HG03095 (cell line): ENCODE measurements around the gene SFTPB.

Experiments
- ATAC-seq: cut with Tn5 transposase; IDR thresholded peaks from one replicate; pipeline ENCODE4 v1.9.1; 2021; ENCODE audit warnings: moderate library complexity; ENCODE audit not compliant: unreplicated experiment

The SFTPB gene

DNA sequence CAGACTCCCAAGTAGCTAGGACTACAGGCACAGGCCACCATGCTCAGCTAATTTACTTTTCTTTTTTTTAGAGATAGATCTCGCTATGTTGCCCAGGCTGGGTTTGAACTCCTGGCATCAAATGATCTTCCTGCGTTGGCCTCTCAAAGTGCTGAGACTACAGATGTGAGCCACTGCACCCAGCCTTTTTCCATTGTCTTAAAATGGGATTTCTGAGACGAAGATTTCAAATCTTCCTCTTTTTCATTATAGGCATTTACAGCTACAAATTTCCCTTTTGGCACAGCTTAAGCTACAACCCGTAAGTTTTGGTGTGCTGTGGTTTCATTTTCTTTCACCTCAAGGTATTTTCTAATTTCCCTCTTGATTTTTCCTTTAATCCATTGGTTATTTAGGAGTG lies 34.8 kb upstream of the SFTPB start:
- ATAC-seq = no peak

DNA sequence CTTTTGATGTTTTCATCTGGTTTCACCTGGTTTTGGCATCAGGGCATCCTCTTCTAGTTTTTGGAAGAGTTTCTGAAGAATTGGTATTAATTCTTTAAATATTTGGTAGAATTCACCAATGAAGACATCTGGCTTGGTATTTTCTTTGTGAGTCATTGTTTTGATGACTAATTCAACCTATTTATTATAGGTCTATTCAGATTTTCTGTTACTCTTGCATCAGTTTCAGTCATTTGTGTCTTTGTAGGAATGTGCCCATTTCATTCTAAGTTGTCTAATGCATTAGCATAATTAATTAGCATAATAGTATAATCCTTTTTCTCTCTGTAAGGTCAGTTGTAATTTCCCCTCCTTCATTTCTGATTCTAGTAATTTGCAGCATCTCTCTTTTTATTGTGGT lies 34.2 kb upstream of the SFTPB start:
- ATAC-seq = no peak

DNA sequence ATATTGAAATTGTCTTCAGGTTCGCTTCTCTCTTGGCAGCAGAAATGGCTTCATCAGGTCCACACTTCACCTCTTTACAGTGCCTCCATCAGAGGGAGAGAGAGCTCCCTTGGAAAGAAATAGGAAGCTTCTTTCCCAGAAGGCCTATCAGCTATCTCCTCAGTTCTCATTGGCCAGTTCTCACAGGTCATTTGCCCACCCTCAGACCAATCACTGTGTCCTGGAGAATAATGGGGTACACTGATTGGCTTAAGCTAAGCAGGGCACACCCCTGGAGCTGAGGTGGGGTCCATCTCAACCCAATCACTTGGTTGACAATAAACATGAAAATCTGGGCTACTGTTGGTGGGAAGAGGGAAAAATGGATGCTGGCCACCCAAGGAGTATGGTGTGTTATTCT lies 31.3 kb upstream of the SFTPB start:
- no peak for ATAC-seq

DNA sequence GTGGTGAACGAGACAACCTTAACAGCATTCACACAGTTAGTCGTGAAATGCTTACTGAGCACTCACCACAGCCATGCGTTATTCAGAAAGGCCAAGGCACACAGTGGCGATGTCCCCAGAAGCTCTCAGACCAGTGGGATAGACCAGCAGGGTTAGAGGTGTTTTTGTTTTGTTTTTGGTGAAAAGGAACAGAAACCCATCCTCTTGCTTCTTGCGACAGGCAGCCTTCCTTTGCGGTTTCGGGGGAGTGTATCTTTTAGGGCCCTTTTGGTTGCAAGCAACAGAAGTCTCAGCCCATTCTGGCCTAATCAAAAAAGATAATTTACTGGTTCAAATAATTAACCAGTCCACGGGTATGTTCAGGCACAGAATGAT lies 30.9 kb upstream of the SFTPB start:
- no peak for ATAC-seq

DNA sequence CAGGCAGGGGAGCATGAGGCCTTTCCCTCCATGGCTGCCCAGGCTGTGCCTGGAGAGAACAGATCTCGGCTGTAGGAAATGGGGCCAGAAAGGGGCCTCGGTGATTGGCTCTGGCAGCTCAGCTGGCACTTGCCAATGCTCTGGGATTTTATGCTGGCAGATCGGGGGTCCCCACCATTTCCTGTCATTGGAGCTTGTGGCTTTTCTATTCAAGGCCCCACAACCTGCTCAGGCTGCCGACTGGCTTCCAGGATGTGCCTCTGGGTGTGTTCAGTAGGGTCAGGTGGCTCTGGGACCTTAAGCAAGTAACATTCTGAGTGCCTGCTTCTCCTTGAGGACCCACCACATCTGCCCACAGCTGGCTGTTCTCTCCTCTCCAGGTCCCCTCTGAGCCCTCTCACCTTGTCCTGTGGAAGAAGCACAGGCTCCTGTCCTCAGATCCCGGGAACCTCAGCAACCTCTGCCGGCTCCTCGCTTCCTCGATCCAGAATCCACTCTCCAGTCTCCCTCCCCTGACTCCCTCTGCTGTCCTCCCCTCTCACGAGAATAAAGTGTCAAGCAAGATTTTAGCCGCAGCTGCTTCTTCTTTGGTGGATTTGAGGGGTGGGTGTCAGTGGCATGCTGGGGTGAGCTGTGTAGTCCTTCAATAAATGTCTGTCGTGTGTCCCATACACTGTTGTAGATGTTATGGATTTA lies 30.3 kb upstream of the SFTPB start:
- ATAC-seq = no peak

DNA sequence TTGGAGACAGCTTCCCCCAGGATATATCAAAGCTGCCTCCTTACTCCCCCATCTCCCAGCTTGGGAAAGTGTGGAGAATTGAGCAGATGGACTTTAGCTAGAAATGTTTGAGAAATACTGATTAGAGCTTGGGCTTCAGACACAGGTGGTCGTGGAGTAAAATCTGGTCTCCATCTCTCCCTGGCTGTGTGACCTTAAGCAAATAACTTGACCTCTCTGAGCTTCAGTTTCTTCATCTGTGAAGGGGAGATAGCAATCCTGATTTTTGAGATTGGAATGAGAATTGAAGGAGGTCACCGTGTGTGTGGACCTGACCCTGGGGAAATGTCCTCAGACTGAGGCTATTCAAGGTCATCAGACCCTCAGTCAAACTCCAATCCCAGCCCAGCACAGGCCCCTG lies 29.7 kb upstream of the SFTPB start:
- ATAC-seq = no peak

DNA sequence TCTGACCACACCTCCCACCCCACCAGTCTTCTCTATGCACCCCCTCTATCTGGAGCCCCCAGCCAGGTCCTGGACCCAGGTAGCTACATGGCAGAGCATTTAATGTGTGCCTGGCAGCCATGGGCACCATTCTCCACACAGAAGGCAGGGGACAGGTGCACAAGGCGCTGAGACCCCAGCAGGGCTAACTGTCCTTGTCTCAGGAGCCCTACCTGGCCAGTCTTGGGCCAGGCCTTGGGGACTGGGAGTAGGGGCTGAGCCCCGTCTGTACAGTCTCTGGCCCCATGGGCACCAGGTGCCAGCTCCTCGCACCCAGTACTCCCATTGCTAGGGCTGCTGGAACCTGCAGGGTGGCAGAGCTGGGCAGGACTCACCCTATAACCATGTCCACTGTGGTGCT lies 29.1 kb upstream of the SFTPB start:
- no peak for ATAC-seq

DNA sequence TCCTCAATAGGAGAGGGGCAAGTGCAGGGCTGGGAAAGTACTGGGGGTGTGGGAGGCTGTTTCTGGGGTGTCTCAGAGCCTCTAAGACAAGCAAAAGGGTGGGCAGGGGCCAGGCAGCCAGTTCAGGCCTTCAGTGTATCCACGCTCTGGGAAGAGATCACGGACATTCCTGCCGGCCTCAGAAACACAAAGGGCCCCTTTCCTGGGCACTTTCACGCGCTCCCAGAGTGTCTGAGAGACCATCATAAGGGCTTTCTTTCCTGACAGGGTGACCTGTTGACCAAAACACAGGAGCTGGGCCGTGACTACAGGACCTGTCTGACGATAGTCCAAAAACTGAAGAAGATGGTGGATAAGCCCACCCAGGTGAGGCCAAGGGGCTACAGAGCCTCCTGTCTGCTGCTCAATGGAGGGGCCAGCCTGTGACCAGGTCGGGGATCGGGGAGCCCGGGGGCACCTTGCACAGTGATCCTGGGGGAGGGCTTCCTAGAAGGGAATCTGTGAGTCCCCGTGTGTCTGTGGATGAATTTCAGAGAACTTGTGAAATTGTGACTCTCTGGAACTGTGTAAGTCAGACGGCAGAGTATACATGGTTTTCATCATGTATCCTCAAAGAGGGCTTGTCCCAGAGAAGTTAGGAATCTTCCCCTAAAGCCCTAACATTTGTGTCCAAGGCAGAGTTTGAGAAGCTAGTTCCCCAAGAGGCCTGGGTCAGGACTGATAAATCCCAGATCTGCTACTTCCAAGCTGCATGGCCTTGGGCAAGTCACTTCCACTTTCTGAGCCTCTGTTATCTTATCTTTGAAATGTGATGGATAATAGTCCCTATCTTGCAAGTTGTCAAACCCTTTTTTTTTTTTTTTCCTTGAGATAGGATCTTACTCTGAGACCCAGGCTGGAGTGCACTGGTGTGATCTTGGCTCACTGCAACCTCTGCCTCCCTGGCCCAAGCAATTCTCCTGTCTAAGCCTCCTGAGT lies 28.0 kb upstream of the SFTPB start:
- ATAC-seq = no peak

DNA sequence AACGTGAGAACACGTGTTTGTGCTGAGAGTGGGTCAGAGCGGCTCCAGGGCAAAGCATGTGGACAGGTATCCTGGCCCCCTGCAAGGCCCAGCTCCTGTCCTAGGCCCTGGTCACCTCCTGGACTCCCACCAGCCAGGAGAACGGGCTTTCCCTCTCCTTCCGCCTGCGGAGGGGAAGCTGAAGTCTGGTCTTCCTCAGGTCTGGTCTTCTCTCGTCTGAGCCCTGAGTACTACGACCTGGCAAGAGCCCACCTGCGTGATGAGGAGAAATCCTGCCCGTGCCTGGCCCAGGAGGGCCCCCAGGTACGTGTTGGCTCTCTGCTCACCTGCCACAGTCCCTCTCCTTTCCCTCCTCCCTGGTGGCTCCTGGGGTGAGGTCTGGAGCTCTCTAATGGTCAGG lies 27.1 kb upstream of the SFTPB start:
- ATAC-seq = no peak

DNA sequence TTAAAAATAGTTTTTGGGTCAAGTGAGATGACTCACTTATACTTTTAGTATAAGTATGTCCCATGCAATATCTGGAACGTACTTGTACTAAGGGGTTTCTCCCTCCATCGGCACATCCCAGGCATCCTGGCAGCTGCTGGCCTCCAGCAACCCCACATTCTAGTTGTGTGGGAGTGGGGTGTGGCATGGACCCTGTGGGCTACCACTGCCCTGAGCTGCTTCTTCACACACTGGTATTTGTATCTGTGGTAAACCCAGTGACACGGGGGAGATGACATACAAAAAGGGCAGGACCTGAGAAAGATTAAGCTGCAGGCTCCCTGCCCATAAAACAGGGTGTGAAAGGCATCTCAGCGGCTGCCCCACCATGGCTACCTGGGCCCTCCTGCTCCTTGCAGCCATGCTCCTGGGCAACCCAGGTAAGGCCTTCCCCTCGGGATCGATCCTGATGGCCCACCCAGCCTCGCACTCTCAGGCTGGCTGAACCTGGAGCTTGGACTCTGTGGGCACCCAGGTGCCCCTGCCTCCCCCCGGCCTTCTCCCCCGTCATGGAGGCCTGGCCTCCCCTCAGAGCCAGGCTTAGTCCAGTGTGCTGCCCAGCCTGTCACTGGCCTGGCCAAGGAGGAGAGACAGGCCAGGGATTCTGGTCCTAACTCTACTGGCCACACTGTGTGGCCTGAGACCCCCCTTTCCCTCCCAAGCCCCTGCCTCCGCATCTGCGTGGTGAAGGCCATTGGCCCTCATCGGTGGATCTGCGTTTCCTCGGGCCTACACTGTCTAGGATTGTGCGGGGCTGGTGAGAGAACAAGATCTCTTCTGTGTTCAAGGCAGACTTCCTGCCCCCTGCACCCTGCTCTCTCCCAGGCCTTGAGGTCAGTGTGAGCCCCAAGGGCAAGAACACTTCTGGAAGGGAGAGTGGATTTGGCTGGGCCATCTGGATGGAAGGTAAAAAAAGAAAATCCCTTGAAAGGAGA lies 26.3 kb upstream of the SFTPB start, which contains the start of gene GNLY:
TSS of gene GNLY (plus strand) at position 307 of the 974 bp plus-strand sequence. CDS start at position 368, 61 bp downstream.
- ATAC-seq = no peak

DNA sequence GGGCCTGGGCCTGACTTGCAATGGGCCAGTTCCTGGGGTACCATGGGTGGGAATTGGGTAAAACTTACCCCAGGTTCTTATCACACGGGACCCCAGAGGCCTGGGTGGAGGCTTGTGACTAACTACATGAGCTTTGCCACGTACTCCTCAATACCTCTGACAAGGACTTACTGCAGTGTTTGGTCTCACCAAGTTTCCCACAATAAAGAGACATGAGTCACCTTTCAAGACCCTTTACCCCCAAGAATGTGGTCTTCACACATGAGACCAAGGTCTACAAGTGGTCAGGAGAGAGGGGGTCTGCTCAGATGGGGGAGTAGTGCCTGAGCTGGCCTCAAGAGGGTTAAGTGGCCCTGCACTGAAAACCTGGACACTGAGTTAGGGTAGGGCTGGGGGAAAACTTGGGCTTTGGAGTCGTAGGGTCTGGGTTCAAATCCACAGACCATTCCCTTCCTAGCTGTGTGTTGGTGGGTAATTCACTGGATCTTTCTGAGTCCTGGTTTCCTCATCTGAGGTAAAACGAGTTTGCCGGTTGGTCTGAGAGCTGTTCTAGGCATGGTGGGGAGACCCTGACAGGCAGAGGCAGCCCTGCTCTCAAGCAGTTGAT lies 24.1 kb upstream of the SFTPB start:
- ATAC-seq = no peak

DNA sequence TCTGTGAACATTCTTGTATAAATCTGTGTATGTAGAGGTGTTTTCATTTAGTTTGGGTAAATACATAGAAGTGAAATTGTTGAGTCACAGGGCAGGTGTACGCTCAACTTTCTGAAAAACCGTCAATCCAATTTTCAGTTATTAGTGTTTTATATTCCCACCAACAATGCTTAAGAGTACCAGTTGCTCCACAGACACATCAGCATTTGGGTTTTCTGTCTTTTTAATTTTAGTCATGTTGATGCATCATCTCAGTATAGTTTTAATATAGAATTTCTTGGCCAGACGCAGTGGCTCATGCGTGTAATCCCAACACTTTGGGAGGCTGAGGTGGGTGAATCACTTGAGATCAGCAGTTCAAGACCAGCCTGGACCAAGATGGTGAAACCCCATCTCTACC lies 22.9 kb upstream of the SFTPB start:
- ATAC-seq = no peak

DNA sequence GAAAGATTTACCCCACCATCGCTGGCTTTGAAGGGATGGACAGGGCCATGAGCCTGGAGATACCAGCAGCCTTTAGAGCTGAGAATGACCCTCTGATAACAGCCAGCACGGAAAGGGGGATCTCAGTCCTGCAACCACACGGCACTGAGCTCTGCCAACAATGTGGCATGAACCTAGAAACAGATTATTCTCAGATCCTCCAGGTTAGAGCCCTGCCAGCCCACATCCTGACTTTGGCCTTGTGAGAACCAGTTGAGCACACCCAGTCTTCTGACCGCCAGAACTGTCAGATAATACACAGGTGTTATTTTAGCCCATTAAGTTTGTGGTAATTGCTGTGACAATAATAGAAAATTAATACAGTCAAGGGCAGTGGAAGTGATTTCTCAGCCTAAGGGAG lies 16.8 kb upstream of the SFTPB start:
- no peak for ATAC-seq

DNA sequence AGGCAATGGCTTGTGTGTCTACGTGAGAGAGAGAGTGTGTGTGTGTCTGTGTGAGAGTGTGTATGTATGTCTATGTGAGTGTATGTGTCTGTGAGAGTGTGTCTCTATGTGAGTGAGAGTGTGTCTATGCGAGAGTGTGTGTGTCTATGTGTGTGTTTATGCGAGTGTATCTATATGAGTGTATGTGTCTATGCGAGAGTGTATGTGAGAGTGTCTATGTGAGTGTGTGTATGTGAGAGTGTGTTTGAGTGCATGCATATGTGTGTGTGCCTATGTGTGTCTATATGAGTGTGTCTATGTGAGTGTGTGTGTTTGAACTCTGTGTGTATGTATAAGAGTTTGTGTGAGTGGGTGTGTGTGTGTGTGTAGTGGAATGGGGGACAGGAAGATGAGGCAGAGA lies 16.4 kb upstream of the SFTPB start:
- no peak for ATAC-seq

DNA sequence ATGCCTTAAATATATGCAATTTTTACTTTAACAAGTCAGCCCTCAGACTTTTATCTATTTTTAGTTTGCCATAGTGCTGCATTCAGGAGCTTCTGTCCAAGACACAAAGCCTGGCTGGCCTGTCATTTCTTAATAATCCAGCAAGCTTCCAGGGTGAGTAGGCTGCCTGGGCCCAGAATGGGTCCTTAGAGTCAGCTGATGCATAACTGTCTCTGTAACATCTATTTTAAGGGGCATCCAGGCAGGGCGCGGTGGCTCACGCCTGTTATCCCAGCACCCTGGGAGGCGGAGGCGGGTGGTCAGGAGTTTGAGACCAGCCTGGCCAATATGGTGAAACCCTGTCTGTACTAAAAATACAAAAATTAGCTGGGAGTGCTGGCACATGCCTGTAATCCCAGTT lies 14.4 kb upstream of the SFTPB start:
- ATAC-seq = no peak

DNA sequence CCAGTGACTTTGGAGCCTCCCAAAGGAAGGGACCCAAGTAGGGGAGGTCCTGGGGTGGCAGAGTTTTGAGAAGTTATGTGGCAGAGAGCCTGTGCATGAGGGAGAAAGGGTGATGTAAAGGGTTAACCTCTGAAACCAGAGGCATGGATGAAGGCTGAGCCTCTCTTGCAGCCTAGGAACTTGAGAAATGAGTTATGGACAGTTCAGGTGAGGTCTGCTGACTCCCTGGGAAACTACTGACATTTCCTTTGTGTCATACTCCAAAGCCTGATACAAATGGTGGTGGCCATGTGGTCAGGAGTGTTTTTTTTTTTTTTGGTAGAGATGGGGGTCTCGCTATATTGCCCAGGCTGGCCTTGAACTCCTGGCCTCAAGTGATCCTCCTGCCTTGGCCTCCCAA lies 13.8 kb upstream of the SFTPB start:
- ATAC-seq = no peak

DNA sequence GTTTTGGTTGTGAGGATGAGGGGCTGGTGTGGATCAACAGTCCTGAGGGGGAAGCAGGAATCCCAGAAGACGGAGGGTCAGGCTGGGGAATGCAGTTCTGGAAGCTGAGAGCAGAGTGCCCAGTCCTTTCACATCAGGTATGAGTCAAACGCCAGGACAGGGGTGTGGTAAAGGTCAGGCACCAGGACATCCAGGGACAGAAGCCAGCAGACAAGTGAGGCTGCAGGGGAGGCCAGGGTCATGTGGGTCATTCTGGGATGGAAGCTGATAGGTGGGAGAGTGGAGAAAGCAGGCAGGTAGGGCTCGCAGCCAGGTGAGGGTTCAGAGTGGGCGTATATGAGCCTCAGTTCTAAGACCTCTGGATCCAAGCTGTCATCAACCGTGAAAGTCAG lies 13.4 kb upstream of the SFTPB start:
- no peak for ATAC-seq

DNA sequence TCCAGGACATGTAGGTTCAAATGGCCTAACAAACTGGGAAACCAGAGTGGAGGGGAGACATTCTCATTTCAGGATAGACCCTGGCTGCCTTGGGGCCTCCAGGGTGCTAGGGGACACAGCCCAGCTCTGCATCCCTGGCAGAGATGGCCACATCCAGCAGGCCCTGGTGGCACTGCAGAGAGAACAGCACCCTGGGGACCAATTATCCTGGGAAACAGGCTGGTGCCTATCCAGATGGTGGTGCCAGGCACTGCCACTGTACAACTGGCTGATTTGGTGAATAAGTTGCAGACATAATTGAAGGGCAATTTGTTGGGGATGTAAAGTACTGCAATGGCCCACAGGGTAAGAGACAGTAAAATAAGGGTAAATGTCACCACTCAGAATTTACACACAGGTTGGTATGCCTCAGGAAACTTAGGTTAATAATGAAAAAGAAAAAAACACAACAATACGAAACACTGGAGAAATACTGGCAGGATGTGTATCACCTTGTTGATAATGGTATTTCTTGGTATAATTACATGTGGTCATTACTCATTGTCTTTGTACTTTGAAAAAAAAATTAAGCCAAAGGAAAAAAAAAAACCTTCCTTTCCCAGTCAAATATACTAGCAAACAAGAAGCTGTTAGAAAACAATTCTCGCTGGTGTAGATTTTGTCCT lies 12.8 kb upstream of the SFTPB start:
- no peak for ATAC-seq

DNA sequence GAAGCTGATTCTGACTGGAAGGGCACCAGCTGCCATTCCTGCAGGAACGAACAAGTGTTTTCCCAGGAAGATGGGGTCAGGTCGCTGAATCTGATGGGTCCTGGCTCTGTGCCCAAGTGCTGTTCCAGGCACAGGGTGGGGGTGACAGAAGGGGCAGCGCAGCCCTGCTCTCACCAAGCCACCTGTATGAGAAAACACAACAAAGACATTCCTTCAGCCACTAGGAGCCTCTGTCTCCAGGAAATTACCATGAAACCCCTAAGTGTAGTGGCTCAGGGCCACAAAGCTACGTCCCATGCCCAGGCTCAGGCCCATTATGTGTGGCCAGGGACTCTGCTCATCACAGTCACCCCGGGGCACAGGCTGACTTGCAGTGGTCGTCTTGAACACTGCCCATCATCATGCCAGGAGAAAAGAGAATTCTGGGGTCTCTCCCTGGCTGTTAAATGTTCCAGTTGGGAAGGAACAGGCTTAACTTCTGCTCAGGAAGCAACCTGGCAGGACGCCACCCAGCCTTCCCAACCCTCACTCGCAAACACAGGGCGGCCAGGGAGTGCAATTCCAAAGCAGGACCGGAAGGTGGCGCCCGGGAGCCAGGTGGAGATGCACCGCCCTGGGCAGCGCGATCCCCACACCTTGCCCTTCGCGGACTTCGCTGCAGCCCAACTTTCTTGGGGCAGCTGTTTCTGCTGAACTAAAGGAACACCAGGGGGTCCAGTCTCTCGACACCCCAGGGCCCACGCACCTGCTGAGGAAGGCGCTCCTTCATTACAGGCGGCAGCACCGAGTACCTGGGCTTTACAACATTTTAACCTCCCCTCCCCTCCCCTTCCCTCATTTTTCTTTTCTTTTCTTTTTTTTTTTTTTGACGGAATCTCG lies 11.0 kb upstream of the SFTPB start:
- ATAC-seq = peak; percentile 82
